HG03378 (cell line): Measurements from ENCODE around the gene ADRA2A.

Experiments used
- ATAC-seq: cut with Tn5 transposase; IDR thresholded peaks from one replicate; pipeline ENCODE4 v1.9.1; 2021; ENCODE audit warnings: mild to moderate bottlenecking, moderate library complexity; ENCODE audit not compliant: unreplicated experiment

ADRA2A gene

DNA sequence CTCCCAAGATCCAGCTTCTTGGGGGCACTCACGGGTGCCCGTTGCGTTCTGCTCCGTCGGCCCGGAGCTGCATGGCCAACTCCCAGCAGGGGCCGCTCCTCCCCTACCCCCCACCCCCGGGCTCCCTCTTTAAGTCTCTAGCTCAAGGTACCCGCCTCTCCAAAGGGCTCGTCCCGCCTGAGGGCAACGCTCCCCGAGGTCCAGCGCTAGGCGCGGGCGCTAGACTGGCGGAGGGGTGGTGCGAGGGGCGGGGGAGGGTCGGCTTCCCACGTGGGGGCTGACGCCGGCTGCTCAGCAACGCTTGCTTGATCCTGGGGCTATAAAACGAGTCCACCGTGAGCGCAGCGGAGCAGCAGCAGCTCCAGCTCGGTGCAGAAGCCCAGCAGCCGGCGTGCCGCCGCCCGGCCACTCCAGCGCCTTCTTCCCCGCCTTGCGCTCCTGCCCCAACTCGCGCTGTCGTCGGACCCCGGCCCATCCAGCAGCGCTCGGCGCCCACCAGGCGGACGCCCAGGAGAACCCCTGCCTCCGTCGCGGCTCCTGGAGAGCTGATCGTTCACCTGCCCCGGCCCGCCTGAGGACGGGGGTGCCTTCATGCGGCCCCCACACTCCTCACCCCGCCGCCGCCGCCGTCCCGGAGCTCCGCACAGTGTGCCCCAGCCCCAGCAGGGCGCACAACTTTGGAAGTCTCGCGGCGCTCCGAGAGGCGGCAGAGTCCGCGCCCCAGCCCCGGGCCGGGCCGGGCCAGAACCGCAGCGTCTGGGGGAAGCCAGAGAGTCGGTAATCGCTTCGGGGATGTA lies at the start of gene ADRA2A:
Gene ADRA2A, plus strand, starts transcription at position 348 of the 797 bp plus-strand sequence. CDS start 968 bp downstream, outside the sequence.
- ATAC-seq: peak; percentile 40

GRCh38 chr10:111030042-111030750 lies 46.6 kb upstream of the ADRA2A start:
- peak; percentile 73 for ATAC-seq

- no peak for ATAC-seq
These were observed 42.1 kb upstream of the ADRA2A start for GRCh38 chr10:111034598-111035310.

GRCh38 chr10:111035542-111035941 lies 41.3 kb upstream of the ADRA2A start:
- no peak for ATAC-seq

DNA sequence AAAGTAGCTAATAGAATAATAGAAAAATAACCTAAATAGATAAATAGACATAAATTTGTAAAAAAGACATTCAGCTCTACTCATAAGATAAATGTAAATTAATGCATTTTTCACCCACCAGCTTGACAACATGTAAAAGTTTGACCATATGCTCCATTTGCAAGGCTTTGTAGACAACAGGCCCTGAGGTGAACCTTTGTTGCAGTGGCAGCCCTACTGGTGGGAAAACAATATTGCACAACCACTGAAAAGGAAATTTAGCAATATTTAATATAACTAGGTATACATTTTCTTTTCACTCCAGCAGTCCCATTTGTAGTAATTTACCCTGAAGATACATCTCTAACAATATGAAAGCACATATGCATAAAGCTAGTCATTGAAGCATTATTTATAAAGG lies 39.0 kb upstream of the ADRA2A start:
- no peak for ATAC-seq

GRCh38 chr10:111039522-111039921 lies 37.3 kb upstream of the ADRA2A start:
- ATAC-seq: no peak

GRCh38 chr10:111057006-111057405 lies 19.8 kb upstream of the ADRA2A start:
- no peak for ATAC-seq

DNA sequence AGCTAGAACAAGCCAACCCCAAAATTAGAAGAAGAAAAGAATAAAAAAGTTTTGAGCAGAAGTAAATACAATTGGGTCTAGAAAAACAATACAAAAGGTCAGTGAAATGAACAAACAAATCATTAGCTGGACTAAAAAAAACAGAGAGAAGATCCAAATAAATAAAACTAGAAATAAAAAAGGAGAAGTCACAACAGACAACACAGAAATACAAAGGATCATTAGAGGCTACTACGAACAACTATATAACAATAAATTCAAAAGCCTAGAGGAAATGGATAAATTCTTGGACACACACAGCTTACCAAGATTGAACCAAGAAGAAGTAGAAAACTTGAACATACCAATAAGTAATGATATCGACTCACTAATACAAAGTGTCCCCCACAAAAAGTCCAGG lies 13.4 kb upstream of the ADRA2A start:
- no peak for ATAC-seq

GRCh38 chr10:111072232-111072631 lies 4.6 kb upstream of the ADRA2A start:
- no peak for ATAC-seq

- no peak for ATAC-seq
These were observed 1.1 kb upstream of the ADRA2A start for GRCh38 chr10:111075577-111076185.

DNA sequence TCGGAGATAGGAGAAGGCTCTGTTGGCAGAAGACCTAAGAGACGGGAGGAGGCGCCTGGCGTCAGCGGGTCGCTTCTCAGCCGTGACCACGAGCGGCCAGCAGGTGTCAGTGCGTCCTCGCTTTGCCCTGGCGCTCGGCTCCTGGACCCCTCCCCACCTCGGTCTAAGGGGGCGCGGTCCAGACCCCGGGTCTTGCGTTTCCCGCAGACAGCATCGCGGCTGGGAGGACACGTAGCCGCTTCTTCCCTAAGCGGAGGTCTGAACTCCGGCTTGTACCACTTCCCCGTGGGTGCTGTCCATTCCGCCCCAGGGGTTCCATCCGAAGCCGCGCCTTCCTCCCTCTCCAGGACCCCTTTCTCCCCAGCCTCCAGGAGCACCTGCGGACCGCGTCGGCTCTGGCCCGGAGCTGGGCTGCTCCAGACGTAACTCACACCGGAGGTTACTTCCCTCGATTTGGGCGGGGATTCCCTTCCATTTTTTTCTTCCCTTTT lies 593 bp upstream of the ADRA2A start:
- ATAC-seq: peak; percentile 62

DNA sequence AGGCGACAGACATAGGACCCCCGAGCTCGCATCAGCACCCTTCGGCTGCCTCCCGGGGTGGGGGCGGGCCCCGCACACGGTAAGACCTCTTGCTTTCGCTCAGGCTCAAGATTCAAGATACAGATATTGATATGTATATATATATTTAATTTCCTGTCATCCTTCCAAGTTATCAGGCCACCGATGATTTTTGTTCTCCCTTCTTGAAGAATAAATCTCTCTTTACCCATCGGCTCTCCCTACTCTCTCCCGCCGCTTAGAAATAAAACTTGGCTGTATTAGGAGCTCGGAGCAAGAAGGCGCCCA lies 603 bp downstream of the ADRA2A start:
- ATAC-seq: no peak

DNA sequence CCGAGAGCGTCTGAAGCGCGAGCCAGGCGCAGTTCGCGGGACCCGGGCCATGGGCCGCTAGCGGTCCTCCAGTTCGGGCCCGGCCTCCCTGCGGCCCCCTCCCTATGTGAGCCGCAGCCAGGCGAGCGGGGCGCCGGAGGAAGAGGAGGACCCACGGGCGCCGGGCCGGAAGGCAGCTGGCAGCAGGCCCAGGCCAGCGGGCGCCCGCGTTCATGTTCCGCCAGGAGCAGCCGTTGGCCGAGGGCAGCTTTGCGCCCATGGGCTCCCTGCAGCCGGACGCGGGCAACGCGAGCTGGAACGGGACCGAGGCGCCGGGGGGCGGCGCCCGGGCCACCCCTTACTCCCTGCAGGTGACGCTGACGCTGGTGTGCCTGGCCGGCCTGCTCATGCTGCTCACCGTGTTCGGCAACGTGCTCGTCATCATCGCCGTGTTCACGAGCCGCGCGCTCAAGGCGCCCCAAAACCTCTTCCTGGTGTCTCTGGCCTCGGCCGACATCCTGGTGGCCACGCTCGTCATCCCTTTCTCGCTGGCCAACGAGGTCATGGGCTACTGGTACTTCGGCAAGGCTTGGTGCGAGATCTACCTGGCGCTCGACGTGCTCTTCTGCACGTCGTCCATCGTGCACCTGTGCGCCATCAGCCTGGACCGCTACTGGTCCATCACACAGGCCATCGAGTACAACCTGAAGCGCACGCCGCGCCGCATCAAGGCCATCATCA lies 1.1 kb downstream of the ADRA2A start:
- no peak for ATAC-seq

- no peak for ATAC-seq
These were observed 1.8 kb downstream of the ADRA2A start for GRCh38 chr10:111078505-111079185.

GRCh38 chr10:111079241-111079760 lies 2.5 kb downstream of the ADRA2A start:
- no peak for ATAC-seq

DNA sequence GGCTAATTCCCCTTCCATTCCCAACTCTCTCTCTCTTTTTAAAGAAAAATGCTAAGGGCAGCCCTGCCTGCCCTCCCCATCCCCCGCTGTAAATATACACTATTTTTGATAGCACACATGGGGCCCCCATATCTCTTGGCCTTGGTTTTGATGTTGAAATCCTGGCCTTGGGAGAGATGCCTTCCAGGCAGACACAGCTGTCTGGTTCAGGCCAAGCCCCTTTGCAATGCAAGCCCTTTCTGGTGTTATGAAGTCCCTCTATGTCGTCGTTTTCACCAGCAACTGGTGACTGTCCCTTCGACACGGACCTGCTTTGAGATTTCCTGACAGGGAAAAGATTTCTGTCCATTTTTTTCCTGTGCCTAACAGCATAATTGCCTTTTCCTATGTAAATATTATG lies 3.0 kb downstream of the ADRA2A start:
- no peak for ATAC-seq

GRCh38 chr10:111080224-111080623 lies 3.4 kb downstream of the ADRA2A start:
- ATAC-seq: no peak

- ATAC-seq: no peak
These were observed 4.8 kb downstream of the ADRA2A start for GRCh38 chr10:111081595-111081994.

DNA sequence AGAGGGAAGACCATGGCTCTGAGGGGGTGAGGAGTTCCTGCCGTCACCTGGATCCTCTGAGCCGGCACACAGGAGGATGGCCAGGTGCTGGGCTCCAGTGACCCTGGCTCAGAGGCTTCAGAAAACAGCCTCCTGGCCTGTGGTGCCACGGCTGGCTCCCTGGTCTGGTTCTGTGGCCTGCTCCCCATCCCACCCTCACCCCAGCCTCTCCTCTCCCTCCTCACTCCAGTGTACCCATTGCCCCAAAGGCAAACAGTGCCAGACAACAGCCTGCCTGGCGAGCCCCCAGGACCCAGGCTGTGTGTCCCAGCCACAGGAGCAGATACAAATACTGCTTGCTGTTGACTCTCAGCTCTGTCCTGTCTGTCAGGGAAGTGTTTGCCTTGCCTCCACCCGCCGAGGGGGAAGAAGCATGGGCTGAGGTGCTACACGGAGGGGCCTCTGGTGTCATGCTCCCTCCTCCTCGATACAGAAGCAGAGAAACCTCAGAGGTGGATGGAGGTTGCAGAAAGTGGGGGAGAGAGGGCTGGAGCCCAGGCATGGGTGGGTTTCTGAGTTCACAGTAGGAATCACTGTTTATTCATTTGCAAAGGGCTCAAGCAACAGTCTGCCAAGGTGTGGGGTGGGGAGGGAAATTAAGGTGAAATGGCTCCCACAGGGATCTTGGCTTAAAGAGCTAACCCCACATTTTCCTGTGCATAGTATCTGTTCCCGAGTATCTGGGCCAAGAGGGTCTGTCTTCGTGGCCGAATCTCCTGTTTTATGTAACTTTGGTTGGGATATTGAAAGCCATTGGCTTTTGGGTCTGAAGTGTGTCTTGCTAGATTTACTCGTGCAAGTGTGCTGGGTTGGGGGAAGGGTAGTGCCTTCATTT lies 5.5 kb downstream of the ADRA2A start:
- ATAC-seq: no peak
